GM18499 (cell line): ENCODE results near the gene XRCC5.

ENCODE experiments used
- ATAC-seq: cut with Tn5 transposase; IDR thresholded peaks from one replicate; pipeline ENCODE4 v1.9.1; 2021; ENCODE audit warnings: moderate number of reproducible peaks; ENCODE audit not compliant: insufficient read depth, unreplicated experiment

The XRCC5 gene

DNA sequence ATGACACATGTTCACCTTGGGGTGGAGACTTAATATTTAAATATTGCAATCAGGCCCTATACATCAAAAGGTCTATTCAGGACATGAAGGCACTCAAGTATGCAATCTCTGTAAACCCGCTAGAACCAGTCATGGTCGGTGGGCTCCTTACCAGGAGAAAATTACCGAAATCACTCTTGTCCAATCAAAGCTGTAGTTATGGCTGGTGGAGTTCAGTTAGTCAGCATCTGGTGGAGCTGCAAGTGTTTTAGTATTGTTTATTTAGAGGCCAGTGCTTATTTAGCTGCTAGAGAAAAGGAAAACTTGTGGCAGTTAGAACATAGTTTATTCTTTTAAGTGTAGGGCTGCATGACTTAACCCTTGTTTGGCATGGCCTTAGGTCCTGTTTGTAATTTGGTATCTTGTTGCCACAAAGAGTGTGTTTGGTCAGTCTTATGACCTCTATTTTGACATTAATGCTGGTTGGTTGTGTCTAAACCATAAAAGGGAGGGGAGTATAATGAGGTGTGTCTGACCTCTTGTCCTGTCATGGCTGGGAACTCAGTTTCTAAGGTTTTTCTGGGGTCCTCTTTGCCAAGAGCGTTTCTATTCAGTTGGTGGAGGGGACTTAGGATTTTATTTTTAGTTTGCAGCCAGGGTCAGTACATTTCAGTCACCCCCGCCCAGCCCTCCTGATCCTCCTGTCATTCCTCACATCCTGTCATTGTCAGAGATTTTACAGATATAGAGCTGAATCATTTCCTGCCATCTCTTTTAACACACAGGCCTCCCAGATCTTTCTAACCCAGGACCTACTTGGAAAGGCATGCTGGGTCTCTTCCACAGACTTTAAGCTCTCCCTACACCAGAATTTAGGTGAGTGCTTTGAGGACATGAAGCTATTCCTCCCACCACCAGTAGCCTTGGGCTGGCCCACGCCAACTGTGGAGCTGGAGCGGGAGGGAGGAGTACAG lies 108.1 kb downstream of the XRCC5 start:
- no peak for ATAC-seq

DNA sequence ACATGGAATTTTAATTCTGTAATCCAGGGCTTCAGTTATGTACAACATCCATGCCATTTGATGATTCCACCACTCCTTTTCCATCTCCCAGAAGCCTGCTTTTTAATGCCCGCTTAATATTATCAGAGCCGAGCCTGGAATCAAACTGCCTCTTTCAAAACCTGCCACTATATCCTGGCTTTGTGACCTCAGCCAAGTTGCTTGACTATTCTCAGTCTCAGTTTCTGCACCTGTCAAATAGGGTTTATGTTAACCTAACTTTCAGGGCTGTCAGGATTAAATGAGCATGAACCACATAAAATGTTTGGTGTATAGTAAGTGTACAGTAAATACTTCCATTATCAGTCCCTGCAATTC lies 108.7 kb downstream of the XRCC5 start:
- ATAC-seq: no peak

DNA sequence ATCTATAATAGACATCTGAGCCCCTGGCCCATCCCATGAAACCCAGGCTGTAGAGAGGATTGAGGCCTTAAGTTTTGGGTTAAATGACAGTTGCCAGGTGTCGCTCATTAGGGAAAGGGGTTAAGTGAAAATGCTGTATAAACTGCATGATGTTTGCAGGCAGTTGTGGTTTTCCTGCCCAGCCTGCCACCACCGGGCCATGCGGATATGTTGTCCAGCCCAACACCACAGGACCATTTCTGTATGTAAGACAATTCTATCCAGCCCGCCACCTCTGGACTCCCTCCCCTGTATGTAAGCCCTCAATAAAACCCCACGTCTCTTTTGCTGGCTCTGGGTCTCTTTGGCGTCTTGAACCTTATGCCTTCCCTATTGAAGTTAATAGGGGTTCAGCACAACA lies 110.7 kb downstream of the XRCC5 start:
- no peak for ATAC-seq

DNA sequence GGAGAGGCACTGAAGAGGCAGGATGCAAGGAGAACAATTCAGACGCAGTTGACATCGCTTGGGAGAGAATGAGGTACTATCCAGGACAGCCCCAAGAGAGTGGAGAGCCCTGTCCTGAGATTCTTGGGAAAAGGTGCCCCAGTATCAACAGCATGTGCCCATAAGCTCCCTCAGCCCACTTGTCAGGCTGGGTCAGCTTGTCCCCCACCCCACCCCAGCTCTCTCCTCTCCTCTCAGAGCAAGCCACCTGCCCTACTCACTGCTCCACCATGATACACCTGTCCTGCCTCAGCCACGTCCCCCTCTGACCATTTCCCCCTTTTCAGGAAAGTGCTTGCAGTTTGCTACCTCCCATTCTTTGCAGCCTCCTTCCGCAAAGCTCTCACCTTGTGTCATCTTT lies 111.8 kb downstream of the XRCC5 start:
- no peak for ATAC-seq

DNA sequence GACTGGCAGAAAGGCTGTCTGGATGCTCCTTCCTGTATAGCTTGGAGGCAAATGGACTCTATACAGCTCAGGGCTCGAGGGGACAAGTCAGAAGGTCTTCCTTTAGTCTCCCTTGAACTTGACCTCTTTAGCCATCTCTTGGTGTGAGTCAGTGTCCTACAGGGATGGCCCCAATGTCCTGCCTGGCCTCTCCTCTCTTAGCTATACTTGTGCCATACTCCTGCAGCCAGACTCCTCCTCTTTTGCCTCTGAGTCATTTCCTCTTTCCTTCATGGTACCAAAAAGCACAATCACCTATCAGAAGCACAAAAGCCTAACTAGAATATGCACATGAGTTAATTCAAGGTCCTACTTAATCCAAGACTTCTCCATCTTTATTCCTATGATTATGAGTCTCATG lies 112.7 kb downstream of the XRCC5 start:
- ATAC-seq: no peak

DNA sequence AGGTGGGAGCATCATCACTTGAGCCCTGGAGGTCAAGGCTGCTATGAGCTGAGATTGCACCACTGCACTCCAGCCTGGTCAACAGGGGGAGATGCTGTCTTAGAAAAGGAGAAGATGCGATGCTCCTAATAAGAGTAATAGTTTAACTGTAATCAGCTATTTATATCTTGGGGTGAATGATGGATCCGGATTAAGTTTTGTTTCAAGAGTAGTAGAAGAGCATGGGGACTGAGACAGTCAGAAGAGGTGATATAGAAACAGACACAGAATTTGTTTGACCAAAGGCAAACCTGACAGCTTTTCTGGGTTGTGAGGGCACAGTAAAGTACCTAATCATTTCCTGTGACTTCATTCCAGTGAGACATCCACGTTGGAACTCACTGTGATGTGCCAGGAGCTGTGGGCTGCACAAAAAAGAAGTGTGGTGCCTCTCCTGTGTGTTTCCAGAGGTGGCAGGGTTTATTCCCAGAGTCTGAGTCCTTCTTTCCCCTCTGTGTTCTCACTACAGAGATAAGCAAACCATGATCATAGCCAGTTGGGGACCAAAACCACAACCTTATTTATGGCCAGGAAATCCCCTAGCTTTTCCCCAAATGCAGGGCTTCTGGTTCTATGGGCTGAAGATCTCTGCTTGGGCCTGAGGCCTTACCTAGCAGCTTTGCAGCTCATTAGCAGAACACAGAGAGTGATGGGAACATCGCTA lies 113.7 kb downstream of the XRCC5 start:
- ATAC-seq: no peak

DNA sequence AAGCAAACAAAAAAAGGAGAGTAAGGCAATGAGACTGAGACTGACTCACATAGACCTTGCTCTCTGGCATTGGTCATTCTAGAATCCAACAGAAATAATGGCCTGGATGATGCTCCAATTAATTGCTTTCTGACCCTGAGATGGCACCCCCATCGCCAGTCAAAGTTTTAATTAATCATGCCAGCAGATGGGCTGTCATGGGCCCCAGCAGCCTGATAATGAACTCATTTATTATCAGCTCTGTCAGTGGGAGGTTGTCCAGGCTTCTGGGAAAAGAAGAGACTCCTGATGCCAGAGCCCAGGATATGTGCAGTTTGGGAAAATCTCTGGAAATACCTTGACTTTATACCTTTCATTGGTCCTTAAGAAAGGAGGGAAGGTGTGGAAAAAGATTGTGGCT lies 115.2 kb downstream of the XRCC5 start:
- ATAC-seq: no peak

DNA sequence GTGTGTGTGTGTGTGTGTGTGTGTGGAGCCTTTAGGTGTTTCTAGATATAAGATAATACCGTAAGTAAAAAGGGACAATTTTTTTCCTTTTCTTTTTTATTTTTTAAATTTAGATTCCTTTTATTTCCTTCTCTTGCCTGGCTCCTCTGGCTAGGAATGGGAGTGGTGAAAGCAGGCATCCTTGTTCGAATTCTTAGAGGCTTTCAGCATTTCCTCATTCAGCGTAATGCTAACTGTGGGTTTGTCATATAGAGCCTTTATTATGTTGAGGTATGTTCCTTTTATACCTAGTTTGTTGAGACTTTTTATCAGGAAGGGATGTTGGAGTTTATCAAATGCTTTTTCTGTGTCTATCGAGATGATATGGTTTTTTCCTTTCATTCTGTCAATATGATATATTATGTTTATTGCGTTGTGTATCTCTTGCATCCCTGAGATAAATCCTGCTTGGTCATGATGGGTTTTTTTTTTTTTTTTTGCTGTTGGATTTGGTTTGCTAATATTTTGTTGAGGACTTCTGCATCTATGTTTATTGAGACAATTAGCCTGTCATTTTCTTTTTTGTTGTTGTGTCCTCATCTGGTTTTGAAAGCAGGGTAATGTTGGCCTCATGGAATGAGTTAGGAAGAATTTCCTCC lies 120.2 kb downstream of the XRCC5 start:
- no peak for ATAC-seq

DNA sequence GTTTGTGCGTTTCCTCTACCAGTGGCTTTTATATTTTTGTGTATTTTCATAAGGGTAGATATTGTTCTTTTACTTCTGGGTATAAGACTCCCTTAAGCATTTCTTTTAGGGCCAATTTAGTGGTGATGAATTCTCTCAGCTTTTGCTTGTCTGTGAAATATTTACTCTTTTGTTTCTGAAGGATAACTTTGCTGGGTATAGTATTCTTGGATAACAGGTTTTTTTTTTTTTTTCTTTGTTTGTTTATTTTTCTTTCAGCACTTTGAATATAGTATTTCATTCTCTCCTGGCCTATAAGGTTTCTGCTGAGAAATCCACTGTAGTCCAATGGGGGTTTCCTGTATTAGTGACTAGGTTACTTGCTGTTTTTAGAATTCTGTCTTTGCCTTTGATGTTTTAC lies 122.7 kb downstream of the XRCC5 start:
- no peak for ATAC-seq

DNA sequence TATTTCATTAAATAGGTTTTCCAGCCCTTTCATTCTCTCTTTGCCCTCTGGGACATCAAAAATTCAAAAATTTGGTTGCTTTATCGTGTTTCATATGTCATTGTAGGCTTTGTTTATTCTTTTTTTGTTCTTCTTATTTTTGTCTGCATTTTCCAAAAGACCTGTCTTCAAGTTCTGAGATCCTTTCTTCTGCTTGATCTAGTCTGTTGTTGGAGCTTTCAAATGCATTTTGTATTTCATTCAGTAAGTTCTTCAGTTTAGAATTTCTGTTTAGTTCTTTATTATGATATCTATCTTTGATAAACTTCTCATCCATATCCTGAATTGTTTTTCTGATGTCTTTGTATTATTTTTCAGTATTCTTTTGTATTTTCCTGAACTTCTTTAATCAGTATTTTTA lies 123.6 kb downstream of the XRCC5 start:
- no peak for ATAC-seq

DNA sequence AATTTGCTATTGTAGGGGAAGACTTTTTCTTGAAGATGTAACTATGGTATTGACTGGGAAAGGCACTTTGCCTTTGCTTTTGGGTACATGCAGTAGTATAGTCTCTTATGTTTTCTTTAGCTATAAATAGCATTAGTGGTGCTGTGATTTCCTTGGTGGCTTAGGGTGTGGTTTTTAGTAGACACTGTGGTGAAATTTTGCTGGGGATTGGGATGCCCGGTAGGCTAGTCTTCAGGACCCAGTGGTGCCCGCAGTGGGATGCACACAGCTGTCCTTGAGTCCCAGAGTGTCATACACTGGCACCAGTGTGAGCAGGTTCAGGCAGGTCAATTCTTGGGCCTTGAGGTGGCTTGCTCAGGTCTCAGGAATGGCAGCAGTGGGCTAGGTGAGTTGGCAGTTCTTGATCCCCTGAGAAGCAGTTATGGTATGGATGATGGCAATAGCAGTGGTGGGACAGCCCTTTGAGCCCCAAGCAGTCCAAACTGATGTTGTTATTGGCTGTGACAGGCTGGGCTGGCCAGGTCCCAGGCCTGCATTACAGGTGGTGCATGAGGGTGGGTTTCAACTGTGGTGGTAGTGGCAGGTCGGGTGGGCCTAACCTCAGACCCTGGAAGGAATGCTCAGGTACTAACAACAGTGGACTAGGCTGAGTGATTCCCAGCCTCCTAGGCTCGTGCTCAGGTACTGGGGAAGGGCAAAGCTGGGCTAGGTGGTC lies 124.3 kb downstream of the XRCC5 start:
- no peak for ATAC-seq

DNA sequence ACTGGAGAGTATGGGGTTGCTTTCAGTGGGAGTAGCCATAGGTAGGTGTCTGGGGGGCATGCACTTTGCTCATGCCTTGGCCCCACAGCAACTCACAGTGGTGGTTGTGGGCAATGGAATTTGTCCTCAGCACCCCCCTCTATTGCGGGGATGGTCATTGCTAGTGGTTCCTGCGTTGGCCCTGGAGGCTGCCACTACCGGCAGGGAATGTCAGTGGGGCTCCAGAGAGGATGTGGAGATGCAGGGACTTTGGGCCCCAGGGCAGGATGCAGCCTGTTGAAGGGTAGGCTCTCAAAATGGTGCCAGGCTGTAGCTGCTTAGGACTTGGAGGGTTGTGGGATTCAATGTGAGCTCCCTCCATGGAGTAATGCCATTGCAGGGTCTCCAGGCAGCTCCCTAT lies 125.0 kb downstream of the XRCC5 start:
- no peak for ATAC-seq

DNA sequence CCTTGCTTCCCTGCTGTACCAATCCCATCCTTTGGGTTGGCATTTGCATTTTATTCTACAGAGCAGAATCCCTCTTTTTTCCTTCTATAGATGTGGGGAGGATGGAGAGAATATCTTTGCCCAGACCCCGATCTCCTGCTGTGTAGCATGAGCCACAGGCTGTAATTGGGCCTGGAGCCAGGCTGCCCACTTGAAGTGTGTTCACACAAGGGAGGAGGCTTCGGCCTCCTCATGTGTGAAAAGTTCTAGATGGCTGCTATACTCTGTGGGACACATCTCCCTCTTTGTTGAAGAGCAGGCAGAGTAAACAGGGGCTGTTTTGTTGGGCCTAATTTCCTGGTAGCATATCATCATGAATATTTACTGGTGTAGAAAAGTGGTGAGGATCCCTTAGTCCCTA lies 126.3 kb downstream of the XRCC5 start:
- no peak for ATAC-seq

DNA sequence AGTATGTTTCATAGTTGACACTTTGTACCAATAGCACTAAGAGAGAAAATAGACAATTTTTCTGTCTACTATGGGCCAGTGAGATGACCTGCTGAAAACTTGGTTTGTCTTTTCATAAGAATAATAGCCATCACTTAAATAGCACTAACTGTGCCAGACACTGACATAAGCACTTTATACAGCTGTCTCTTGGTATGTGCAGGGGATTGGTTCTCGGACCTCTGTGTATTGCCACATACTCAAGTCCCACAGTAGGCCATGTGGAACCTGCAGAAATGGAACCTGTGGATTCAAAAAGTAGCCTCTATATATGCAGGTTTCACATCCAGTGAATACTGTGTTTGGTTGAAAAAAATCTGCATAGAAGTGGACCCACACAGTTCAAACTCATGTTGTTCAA lies 126.7 kb downstream of the XRCC5 start:
- no peak for ATAC-seq

DNA sequence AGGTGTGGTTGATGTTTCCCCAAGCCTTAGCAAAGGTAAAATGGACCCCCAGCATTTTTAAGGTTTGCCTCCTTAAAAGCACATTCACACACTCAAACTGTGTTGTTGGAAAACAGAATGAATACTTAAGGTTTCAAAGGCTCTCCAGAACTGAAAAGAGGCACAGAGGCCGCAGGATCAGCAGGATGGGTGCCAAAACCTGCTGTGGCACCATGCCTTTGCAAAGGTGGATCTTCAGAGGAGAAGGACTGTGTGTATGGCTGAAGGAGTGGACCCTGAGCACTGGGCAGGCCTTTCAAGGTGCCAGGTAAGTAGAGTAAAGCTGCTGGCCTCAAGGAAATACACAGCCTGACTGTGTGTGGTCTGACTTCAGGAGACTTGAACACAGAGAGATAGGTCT lies 127.3 kb downstream of the XRCC5 start:
- ATAC-seq: no peak

DNA sequence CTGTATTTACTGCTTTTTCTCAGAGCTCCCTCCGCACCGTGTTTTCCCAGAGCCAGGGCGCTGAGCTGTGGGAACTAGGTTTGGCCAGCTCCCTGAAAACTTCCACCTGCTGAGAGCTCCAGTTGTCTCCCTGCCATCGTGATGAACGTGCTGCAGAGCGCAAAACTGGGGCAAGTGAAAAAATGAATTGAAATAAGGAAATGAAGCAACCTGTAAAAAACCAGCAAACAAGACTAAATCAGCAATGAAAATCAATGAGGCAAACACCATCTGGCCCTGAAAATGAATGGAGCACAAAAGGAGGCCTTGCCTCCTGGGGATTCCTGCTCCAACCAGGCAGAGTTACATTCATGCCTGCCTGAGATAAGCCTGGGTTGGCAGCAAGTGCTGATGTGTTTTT lies 133.2 kb downstream of the XRCC5 start:
- no peak for ATAC-seq

DNA sequence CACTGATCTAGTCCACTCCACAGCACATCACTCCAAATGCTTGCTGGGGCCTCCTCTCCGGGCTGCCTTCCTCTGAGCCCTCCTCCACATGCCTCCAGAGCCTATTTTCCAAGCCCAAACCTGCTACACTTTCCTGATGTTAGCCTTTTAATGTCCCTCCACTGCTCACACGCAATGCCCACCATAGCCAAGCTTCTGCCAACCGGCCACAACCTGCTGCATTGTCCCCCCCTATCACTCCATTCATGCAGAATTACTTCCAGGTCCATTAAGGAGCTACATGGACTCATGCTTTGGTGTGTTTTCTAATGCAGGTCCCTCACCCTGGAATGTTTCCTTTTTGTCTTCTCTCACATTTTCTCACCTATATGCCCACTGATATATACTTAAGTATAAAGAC lies 133.9 kb downstream of the XRCC5 start:
- no peak for ATAC-seq

DNA sequence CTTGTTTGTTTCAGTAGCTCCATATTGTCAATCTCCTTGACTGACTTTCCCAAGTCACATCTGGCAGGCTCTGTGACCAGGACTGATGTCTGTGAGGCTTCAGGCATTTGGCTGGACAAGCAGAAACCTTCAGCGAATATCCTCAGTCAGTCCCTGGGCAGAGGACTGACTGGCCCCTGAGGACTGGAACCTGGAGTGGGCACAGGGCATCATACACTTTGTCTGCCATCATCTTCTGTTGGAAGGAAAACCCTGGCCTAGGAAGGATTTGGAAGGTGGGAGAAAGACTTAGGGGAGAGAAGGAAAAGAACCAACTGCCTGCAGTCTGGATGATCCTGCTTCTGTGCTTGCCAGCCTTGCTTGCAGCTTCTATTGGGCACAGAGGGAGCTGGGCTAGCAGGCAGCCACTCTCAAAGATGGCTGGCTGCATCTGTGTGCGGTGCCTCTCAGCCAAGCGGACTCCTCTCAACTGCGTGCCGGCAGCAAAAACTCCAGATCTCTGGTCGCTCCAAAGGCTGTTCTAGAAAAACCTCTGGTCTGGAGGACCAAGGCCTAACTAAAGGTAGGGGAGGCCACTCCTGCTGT lies 136.3 kb downstream of the XRCC5 start:
- ATAC-seq: no peak

DNA sequence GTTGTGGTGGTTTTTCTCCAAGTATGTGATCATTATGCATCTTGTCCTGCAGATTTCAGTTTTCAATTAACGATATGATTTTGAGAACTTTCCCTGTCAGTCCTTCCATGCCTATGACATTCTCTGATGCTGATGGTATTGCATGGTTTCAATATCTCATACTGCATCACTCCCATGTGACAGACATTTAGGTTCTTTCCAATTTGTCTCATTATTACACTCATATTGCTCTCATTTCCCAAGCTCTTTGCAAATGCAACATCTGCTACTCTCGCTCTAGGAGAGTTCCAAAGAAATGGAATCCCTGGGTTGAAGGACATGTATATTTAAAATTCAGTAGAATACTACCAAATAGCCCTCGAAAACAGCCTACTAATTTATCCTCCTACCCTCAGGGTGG lies 137.6 kb downstream of the XRCC5 start:
- ATAC-seq: no peak
